ENCODE measurements around the gene LHB. TPM values are rescaled to one million over a fixed set of nuclear protein-coding genes. Genes with fewer than 3 reads are reported as not detected.
"Not testable (repeated sequence)": the region's sequence is repeated elsewhere in the genome, so short reads cannot be mapped to it uniquely, and the experiment has no call there.

Gene LHB
- total and polyA plus RNA-seq, 2 donors (not counting 1 experiment from before 2014, with no cell fraction given), result 1.1 to 4.7 TPM

DNA sequence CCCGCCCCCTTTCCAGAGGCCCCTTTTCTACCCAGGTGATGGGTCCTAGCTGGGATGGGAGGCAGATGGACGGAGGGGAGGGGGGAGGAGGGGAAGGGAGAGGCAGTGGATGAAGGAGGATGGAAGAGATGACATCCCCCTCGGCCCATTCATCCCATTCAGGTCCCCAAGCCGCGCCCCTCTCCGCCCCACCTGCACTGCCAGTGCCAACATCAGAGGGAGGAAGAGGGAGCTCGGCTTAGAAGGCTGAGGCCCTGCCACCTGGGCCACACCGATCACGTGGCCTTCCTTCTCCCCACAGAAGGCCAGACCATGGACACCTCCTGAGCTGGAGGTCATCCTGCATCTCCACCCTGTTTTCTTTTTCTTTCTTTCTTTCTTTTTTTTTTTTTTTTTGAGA is 11.8 kb upstream of the LHB start:
- H3K4me1 ChIP-seq (ENCODE audit: control insufficient read depth in 2 of 2, insufficient read depth in 2 of 2, low read length in 2 of 2); H3K4me3 Mint-ChIP-seq; H3K27ac Mint-ChIP-seq; intact Hi-C loops (cut with micrococcal nuclease); POLR2A ChIA-PET; H3K36me3 ChIP-seq (replicated peaks in 1 of 2; ENCODE audit: control extremely low read depth in 1 of 2, control insufficient read depth in 1 of 2, extremely low read depth in 1 of 2, insufficient read depth in 2 of 2, low read length in 1 of 2); ATAC-seq (ENCODE audit: low read depth); H3K79me2 ChIP-seq (ENCODE audit: control insufficient read depth, insufficient read depth, low read length); H3K27ac ChIP-seq (ENCODE audit: low read length in 2 of 2); H3K4me2 ChIP-seq (replicated peaks; ENCODE audit: low read depth, low read length, poor library complexity, severe bottlenecking); H3K27me3 Mint-ChIP-seq; H3K27me3 ChIP-seq (replicated peaks in 1 of 4; ENCODE audit: control extremely low read depth in 1 of 4, control insufficient read depth in 3 of 4, insufficient read depth in 4 of 4, low read length in 3 of 4); H2AFZ ChIP-seq (ENCODE audit: insufficient read depth, low read depth, low read length, poor library complexity, severe bottlenecking); H3K9ac ChIP-seq (ENCODE audit: low read length); H3K4me3 ChIP-seq (ENCODE audit: control extremely low read depth in 1 of 5, extremely low read depth in 1 of 5, insufficient read depth in 1 of 5, low read depth in 2 of 5, low read length in 4 of 5); H3K9me3 ChIP-seq (ENCODE audit: control extremely low read depth in 1 of 3, control insufficient read depth in 2 of 3, insufficient read depth in 1 of 3, low read length in 2 of 3); H3K4me1 Mint-ChIP-seq; H4K20me1 ChIP-seq (ENCODE audit: control insufficient read depth, insufficient read depth, low read length, poor library complexity, severe bottlenecking); DNase-seq; H3K9me3 Mint-ChIP-seq (ENCODE audit: insufficient read depth): not testable (repeated sequence)
- CTCF ChIA-PET, result interaction anchor here (1.5 kb wide), 1 partner anchor 240 kb away, joined by 3 read pairs; no protein-coding TSS in a partner anchor
- no CpG with 5 or more reads among the region's 9 CpGs for WGBS (ENCODE audit: insufficient coverage)

DNA sequence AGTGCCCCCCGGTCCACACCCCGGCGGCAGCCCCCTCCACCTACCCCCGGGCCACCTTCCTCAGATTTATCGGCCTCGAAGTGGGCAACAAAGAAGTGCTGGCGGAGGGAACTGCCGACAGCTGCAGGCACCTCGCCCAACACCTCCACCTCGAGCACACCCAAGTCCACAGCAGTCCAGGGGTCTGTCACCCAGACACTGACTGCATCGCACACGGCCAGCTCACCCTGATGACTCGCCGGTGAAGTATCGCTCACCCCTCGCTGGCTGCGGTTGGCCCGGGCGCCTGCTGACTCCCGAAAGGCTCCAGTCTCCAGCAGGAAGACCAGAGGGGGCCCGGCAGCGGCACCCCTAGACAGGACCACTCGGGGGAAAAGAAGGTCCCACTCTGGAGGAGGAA is 8.7 kb upstream of the LHB start:
- H3K27ac ChIP-seq (ENCODE audit: low read length in 2 of 2); H3K4me2 ChIP-seq (replicated peaks; ENCODE audit: low read depth, low read length, poor library complexity, severe bottlenecking); H3K27ac Mint-ChIP-seq; H4K20me1 ChIP-seq (ENCODE audit: control insufficient read depth, insufficient read depth, low read length, poor library complexity, severe bottlenecking); H3K79me2 ChIP-seq (ENCODE audit: control insufficient read depth, insufficient read depth, low read length); H3K4me1 ChIP-seq (ENCODE audit: control insufficient read depth in 2 of 2, insufficient read depth in 2 of 2, low read length in 2 of 2); intact Hi-C loops (cut with micrococcal nuclease); ATAC-seq (ENCODE audit: low read depth); DNase-seq; H2AFZ ChIP-seq (ENCODE audit: insufficient read depth, low read depth, low read length, poor library complexity, severe bottlenecking); POLR2A ChIA-PET; H3K9ac ChIP-seq (ENCODE audit: low read length); H3K9me3 Mint-ChIP-seq (ENCODE audit: insufficient read depth); H3K36me3 ChIP-seq (replicated peaks in 1 of 2; ENCODE audit: control extremely low read depth in 1 of 2, control insufficient read depth in 1 of 2, extremely low read depth in 1 of 2, insufficient read depth in 2 of 2, low read length in 1 of 2); H3K4me3 Mint-ChIP-seq; CTCF ChIA-PET; H3K27me3 ChIP-seq (replicated peaks in 1 of 4; ENCODE audit: control extremely low read depth in 1 of 4, control insufficient read depth in 3 of 4, insufficient read depth in 4 of 4, low read length in 3 of 4); H3K27me3 Mint-ChIP-seq; H3K9me3 ChIP-seq (ENCODE audit: control extremely low read depth in 1 of 3, control insufficient read depth in 2 of 3, insufficient read depth in 1 of 3, low read length in 2 of 3); H3K4me3 ChIP-seq (ENCODE audit: control extremely low read depth in 1 of 5, extremely low read depth in 1 of 5, insufficient read depth in 1 of 5, low read depth in 2 of 5, low read length in 4 of 5): not testable (repeated sequence)
- peaks cover 10% of the 10 kb centered on the region for H3K4me1 Mint-ChIP-seq
- 91% methylated on average over 19 of the region's 23 CpGs for WGBS (ENCODE audit: insufficient coverage)

DNA sequence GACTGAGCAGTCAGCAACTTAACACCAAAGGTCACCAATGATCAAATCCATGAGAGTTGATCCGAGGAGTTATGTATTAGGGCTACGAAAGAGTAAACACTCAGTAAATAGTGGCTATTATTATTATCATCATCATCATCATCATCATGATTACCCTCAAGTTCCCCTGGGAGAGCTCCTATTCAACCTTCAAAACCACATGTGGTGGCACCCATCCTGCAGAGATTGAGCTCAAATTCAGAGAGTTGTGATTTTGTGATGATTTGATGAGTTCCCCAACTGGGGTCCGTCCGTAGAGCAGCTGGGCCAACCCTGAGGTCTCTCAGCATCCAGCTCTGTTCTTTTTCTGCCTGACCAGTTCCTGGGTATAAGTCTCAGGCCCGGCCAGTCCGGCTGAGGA is 8.2 kb upstream of the LHB start:
- peaks cover 15% of the 10 kb centered on the region for H3K4me1 Mint-ChIP-seq
- H3K9ac ChIP-seq (ENCODE audit: low read length); H3K9me3 Mint-ChIP-seq (ENCODE audit: insufficient read depth); H3K27ac ChIP-seq (ENCODE audit: low read length in 2 of 2); CTCF ChIA-PET; H3K4me2 ChIP-seq (replicated peaks; ENCODE audit: low read depth, low read length, poor library complexity, severe bottlenecking); POLR2A ChIA-PET; DNase-seq; H3K27me3 Mint-ChIP-seq; H3K4me3 Mint-ChIP-seq; H3K9me3 ChIP-seq (ENCODE audit: control extremely low read depth in 1 of 3, control insufficient read depth in 2 of 3, insufficient read depth in 1 of 3, low read length in 2 of 3); intact Hi-C loops (cut with micrococcal nuclease); H3K36me3 ChIP-seq (replicated peaks in 1 of 2; ENCODE audit: control extremely low read depth in 1 of 2, control insufficient read depth in 1 of 2, extremely low read depth in 1 of 2, insufficient read depth in 2 of 2, low read length in 1 of 2); H4K20me1 ChIP-seq (ENCODE audit: control insufficient read depth, insufficient read depth, low read length, poor library complexity, severe bottlenecking); H3K4me3 ChIP-seq (ENCODE audit: control extremely low read depth in 1 of 5, extremely low read depth in 1 of 5, insufficient read depth in 1 of 5, low read depth in 2 of 5, low read length in 4 of 5); H3K27me3 ChIP-seq (replicated peaks in 1 of 4; ENCODE audit: control extremely low read depth in 1 of 4, control insufficient read depth in 3 of 4, insufficient read depth in 4 of 4, low read length in 3 of 4); ATAC-seq (ENCODE audit: low read depth); H3K27ac Mint-ChIP-seq; H2AFZ ChIP-seq (ENCODE audit: insufficient read depth, low read depth, low read length, poor library complexity, severe bottlenecking); H3K79me2 ChIP-seq (ENCODE audit: control insufficient read depth, insufficient read depth, low read length): not testable (repeated sequence)
- WGBS (ENCODE audit: insufficient coverage), result no CpG with 5 or more reads among the region's 6 CpGs
- H3K4me1 ChIP-seq (ENCODE audit: control insufficient read depth in 2 of 2, insufficient read depth in 2 of 2, low read length in 2 of 2), result peaks cover 10 to 13% of the 10 kb centered on the region in 2 donors

DNA sequence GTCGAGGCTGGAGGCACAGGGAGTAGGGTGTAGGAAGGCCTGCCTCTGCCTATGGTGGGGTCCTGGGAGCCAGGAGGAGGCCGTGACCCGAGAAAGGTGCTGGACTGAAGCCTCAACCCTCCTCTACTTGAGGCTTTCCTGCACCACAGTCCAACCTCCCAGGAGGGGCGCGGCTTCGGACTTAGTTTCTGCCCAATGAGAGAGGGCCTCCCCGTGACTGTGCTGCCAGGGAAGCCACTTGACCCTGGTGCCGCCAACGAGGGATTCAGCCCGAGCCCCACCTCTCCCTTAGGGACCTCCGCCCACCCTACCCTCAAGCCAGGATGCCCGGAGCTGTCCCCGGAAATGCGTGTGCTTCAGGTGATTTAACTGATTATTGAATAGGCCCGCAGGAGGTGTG is 7.3 kb upstream of the LHB start, which contains the start of gene CGB3:
TSS of gene CGB3 (minus strand) at position 101 of the 400 bp plus-strand sequence. CDS start 362 bp downstream, outside the sequence.
- H3K9me3 ChIP-seq (ENCODE audit: control extremely low read depth in 1 of 3, control insufficient read depth in 2 of 3, insufficient read depth in 1 of 3, low read length in 2 of 3); H3K79me2 ChIP-seq (ENCODE audit: control insufficient read depth, insufficient read depth, low read length); DNase-seq; H3K27me3 Mint-ChIP-seq; H3K9ac ChIP-seq (ENCODE audit: low read length); H3K4me3 ChIP-seq (ENCODE audit: control extremely low read depth in 1 of 5, extremely low read depth in 1 of 5, insufficient read depth in 1 of 5, low read depth in 2 of 5, low read length in 4 of 5); H3K27ac Mint-ChIP-seq; H4K20me1 ChIP-seq (ENCODE audit: control insufficient read depth, insufficient read depth, low read length, poor library complexity, severe bottlenecking); CTCF ChIA-PET; H3K36me3 ChIP-seq (replicated peaks in 1 of 2; ENCODE audit: control extremely low read depth in 1 of 2, control insufficient read depth in 1 of 2, extremely low read depth in 1 of 2, insufficient read depth in 2 of 2, low read length in 1 of 2); H3K27ac ChIP-seq (ENCODE audit: low read length in 2 of 2); H3K27me3 ChIP-seq (replicated peaks in 1 of 4; ENCODE audit: control extremely low read depth in 1 of 4, control insufficient read depth in 3 of 4, insufficient read depth in 4 of 4, low read length in 3 of 4); H3K4me2 ChIP-seq (replicated peaks; ENCODE audit: low read depth, low read length, poor library complexity, severe bottlenecking); POLR2A ChIA-PET; ATAC-seq (ENCODE audit: low read depth); H3K9me3 Mint-ChIP-seq (ENCODE audit: insufficient read depth); H2AFZ ChIP-seq (ENCODE audit: insufficient read depth, low read depth, low read length, poor library complexity, severe bottlenecking); H3K4me3 Mint-ChIP-seq; intact Hi-C loops (cut with micrococcal nuclease): not testable (repeated sequence)
- H3K4me1 Mint-ChIP-seq, result peaks cover 22% of the 10 kb centered on the region
- H3K4me1 ChIP-seq (ENCODE audit: control insufficient read depth in 2 of 2, insufficient read depth in 2 of 2, low read length in 2 of 2), result peaks cover 17 to 21% of the 10 kb centered on the region in 2 donors
- no CpG with 5 or more reads among the region's 15 CpGs for WGBS (ENCODE audit: insufficient coverage)

Data from B cell (primary cell).